Gastrocnemius medialis (tissue), 4 donors: ENCODE data around the gene ZBTB16. TPM values are rescaled to one million over a fixed set of nuclear protein-coding genes. Genes with fewer than 3 reads are reported as not detected.
A peak's percentile ranks its signal among the peaks of the same experiment; 100 is the strongest.

ENCODE experiments used
- ATAC-seq, 2 donors: fragments of 150-250 bp; one replicate each; pipeline ENCODE4 v1.9.1; 2016
- DNase-seq, 2 donors: peaks; one replicate each; pipeline ENCODE4 v3.0.0-alpha.2; 2019
- H3K27ac ChIP-seq, 4 donors: fragments of 200-600 bp; sonication (generic); 1 replicate in 1 of 4; 2 replicates in 3 of 4; pipeline ENCODE4 v1.5.1; 2016 to 2018; ENCODE audit warnings: mild to moderate bottlenecking in 2 of 4, moderate library complexity in 1 of 4
- H3K27me3 ChIP-seq, 3 donors: fragments of 200-600 bp; sonication (generic) in 2 of 3; 1 replicate in 1 of 3; 2 replicates in 2 of 3; pipeline versions ENCODE4 v1.5.1 to v1.6.0; 2016 to 2019; ENCODE audit warnings: mild to moderate bottlenecking in 1 of 3, moderate library complexity in 1 of 3
- H3K36me3 ChIP-seq, 2 donors: fragments of 200-600 bp; sonication (generic) in 1 of 2; one replicate each; pipeline ENCODE4 v1.5.1; 2017 to 2018
- H3K4me1 ChIP-seq, 2 donors: fragments of 200-600 bp; sonication (generic) in 1 of 2; one replicate each; pipeline ENCODE4 v1.5.1; 2016 to 2017; ENCODE audit warnings: mild to moderate bottlenecking in 2 of 2
- H3K4me3 ChIP-seq, 4 donors: fragments of 200-600 bp; sonication (generic) in 3 of 4; 1 replicate in 1 of 4; 2 replicates in 3 of 4; pipeline ENCODE4 v1.5.1; 2016 to 2019; ENCODE audit warnings: mild to moderate bottlenecking in 2 of 4
- H3K9me3 ChIP-seq, 3 donors: fragments of 200-600 bp; sonication (generic) in 2 of 3; 1 replicate in 1 of 3; 2 replicates in 2 of 3; pipeline ENCODE4 v1.5.1; 2016 to 2019
- POLR2A ChIP-seq, 2 donors: fragments of 450-650 bp; IDR thresholded peaks; one replicate each; pipeline ENCODE4 v1.6.1; 2017; ENCODE audit warnings: antibody characterized with exemption in 2 of 2, mild to moderate bottlenecking in 2 of 2, moderate library complexity in 2 of 2
- in situ Hi-C, 4 donors: fragments of 200-750 bp; cut with MboI; loops; one replicate each; pipeline versions ENCODE4 v1.15.0 to v1.8.0; 2017; ENCODE audit warnings: low sequenced_read_pairs in 4 of 4
- intact Hi-C: fragments of 100-400 bp; cut with DNase I; formaldehyde crosslinking; loops from one replicate; pipeline ENCODE4 v1.15.1; 2023; ENCODE audit warnings: low total_unique reads
- total RNA-seq, 4 donors: library from RNA; depleted of rRNA; stranded (reverse); fragments of >200 nt; gene quantifications; one replicate each; pipeline versions ENCODE4 v1.1.0 to v1.2.3, GENCODE V29; 2016
- TF ChIP-seq, protein P1 (sequence below), 5 experiments: fragments of 450-650 bp in 3 of 5; fragments of 200-600 bp in 2 of 5; sonication (generic) in 2 of 5; IDR thresholded peaks in 4 of 5; conservative IDR thresholded peaks in 1 of 5; 1 replicate in 4 of 5; 2 replicates in 1 of 5; pipeline ENCODE4 v1.5.1; 2016 to 2019; ENCODE audit warnings: antibody characterized with exemption in 5 of 5, mild to moderate bottlenecking in 3 of 5, moderate library complexity in 3 of 5

Gene ZBTB16
- total RNA-seq, 4 donors from 2014 or later: 156 to 250 (median 196) TPM

DNA sequence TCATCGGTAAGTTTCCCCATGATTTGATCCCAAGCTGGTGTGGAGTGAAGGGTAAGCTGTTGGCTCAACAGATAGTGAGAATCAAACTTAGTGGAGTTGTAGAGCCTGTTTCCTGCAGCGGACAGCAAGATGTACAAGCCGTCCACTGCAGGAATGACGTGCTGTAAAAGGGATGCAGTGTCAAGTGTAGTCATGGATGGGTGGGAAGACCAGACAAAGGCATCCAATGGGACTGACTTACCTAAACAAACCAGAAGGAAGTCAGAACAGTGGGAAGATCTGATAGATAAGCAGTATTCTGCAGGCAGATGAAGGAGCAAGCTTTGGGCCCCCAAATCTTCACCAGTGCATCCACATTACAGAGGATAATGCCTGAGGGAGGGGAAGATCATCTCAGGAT lies 8.8 kb downstream of the ZBTB16 start:
- H3K4me1 ChIP-seq: peaks cover 71 to 96% of the 10 kb centered on the region in 2 donors
- no peaks in the 10 kb centered on the region for H3K27me3 ChIP-seq
- DNase-seq (peak in 1 of 2 donors; percentile 41), ATAC-seq (no peak)
- H3K27ac ChIP-seq: peak overlapping the region; percentile 94 to 99 (median 96)
- in situ Hi-C loops (loop anchor here in 3 of 4 donors (5.0 to 10.0 kb wide), 3 partner anchors 106 to 116 kb away; no protein-coding TSS in a partner anchor), intact Hi-C loops (no loop called here)
- H3K9me3 ChIP-seq: no peaks in the 10 kb centered on the region
- peak overlapping the region; percentile 68 to 100 (median 82) for H3K4me3 ChIP-seq
- peaks cover 0 to 61% of the 10 kb centered on the region in 2 donors for H3K36me3 ChIP-seq
- no peak for TF ChIP-seq POLR2A (IDR thresholded peaks at IDR 0.05)
- TF ChIP-seq, protein P1, sequence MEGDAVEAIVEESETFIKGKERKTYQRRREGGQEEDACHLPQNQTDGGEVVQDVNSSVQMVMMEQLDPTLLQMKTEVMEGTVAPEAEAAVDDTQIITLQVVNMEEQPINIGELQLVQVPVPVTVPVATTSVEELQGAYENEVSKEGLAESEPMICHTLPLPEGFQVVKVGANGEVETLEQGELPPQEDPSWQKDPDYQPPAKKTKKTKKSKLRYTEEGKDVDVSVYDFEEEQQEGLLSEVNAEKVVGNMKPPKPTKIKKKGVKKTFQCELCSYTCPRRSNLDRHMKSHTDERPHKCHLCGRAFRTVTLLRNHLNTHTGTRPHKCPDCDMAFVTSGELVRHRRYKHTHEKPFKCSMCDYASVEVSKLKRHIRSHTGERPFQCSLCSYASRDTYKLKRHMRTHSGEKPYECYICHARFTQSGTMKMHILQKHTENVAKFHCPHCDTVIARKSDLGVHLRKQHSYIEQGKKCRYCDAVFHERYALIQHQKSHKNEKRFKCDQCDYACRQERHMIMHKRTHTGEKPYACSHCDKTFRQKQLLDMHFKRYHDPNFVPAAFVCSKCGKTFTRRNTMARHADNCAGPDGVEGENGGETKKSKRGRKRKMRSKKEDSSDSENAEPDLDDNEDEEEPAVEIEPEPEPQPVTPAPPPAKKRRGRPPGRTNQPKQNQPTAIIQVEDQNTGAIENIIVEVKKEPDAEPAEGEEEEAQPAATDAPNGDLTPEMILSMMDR (IDR thresholded peaks at IDR 0.05 in 4 of 5, conservative IDR thresholded peaks at IDR 0.05 in 1 of 5): no peak

DNA sequence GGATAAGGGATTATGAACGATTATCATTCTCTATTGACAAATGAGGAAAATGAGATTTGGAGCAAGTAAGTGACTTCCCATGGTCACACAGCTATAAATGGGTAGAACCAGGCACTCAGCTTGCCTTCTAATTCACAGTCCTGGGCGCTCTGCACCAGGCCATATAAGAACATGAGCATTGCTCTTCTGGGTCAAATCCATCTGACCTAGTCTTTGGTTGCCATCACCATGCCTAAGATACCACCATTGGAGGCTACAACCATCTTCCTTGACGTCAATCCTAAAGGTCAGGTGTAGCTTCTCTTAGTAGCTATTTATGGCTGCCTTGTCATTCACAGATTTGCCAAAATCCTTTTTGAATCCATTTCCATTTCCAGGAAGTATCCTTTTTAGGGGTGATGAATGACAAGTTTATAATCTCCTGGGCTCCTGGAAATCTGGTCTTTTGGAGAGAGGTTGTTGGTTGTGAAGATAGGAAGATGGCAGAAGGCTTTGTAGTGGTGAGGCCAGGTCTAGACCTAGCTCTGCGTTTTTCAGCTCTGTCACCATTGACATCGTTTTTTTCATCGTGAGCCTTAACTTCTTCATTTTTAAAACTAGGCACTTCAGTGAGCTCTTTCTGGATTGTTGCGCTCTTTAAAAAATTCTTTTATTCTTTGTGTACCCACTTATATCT lies 11.1 kb downstream of the ZBTB16 start:
- peak; percentile 77 to 87 for TF ChIP-seq POLR2A (IDR thresholded peaks at IDR 0.05)
- TF ChIP-seq, protein P1 (IDR thresholded peaks at IDR 0.05 in 4 of 5, conservative IDR thresholded peaks at IDR 0.05 in 1 of 5): no peak
- intact Hi-C loops (loop anchor here (5.0 kb wide), 1 partner anchor 107 kb away; no protein-coding TSS in a partner anchor), in situ Hi-C loops (no loop called here)
- Histone ChIP-seq H3K27ac (peak overlapping the region; percentile 94 to 99 (median 96)), H3K4me3 (peak overlapping the region; percentile 19 to 54 (median 50)), H3K27me3 (no peaks in the 10 kb centered on the region), H3K9me3 (no peaks in the 10 kb centered on the region), H3K36me3 (peaks cover 0 to 58% of the 10 kb centered on the region in 2 donors), H3K4me1 (peaks cover 72 to 96% of the 10 kb centered on the region in 2 donors)
- peak; percentile 30 to 49 for ATAC-seq
- peak in 1 of 2 donors; percentile 76 for DNase-seq

DNA sequence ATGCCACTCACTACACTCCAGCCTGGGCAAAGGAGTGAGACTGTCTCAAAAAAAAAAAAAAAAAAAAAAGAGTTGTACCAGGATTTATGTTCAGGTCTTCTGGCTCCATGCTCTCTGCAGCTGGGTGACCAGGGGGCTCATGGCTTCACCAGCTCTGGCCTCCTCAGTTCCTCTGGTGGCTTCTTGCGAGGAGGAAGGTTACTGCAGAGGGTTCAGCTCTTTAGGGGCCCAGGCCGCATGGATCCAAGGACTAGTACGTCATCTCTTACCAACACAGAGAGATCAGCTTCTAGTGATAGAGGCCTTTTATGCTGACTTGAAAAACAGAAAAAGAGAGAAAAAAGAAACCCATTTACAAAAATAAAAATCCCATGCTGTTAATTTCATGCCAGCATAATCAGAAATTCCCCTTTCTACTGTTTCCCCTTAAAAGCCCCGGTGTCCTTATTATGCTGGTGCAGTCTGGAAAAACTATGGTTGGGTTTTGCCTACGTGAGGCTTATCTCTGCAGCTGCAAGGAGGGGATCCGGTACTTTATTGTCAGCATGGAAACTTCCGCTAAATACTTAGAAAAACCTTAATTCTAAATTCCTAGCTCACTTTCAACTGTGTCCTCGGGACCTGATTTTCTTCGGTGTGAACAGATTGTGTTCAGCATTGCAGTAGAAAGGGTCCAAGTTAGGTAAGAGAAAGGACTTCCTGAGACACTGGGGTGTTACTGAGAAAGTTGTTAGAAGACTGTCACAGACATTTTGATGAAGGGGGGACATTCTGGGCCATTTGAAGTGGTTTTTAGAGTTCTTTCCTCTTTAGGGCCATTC lies 13.7 kb downstream of the ZBTB16 start:
- ATAC-seq (no peak), DNase-seq (peak in 1 of 2 donors; percentile 61)
- H3K27ac ChIP-seq: peak overlapping the region; percentile 94 to 99 (median 96)
- in situ Hi-C loops (no loop called here), intact Hi-C loops (loop anchor here (2.0 to 5.0 kb wide), 3 partner anchors 52 to 104 kb away; no protein-coding TSS in a partner anchor)
- no peaks in the 10 kb centered on the region for H3K9me3 ChIP-seq
- H3K4me3 ChIP-seq: peak overlapping the region; percentile 46 to 54 (median 50)
- no peak for TF ChIP-seq POLR2A (IDR thresholded peaks at IDR 0.05)
- H3K4me1 ChIP-seq: peaks cover 82 to 96% of the 10 kb centered on the region in 2 donors
- H3K36me3 ChIP-seq: peaks cover 0 to 55% of the 10 kb centered on the region in 2 donors
- H3K27me3 ChIP-seq: no peaks in the 10 kb centered on the region

DNA sequence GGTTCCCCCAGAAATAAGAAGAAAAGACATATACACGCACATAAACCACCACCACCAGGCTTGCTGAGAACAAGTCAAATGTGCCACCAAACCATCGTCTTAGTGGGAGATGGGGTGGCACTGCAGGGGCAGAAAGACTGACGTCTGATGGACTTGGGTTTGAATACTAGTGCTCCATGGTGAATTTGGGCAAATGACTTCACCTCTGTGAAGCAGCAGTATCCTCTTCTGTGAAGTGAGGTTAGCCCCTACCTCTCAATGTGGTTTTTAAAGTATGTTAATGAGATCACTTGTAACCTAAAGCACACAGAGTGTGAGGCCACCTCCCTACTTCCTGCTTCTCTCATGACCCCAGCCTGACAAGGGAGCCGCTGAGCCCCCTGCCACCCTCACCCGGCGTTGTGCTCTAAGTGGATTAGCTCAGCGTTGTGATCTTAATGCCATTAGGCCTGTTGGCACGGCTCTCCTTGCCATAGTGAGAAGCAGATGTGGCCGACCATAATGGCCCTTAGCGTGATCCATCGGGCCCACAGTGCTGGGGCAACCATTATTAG lies 14.4 kb downstream of the ZBTB16 start:
- Histone ChIP-seq H3K4me1 (peaks cover 82 to 96% of the 10 kb centered on the region in 2 donors), H3K9me3 (no peaks in the 10 kb centered on the region), H3K27me3 (no peaks in the 10 kb centered on the region), H3K36me3 (peaks cover 0 to 51% of the 10 kb centered on the region in 2 donors), H3K4me3 (peak overlapping the region; percentile 46 to 54 (median 50)), H3K27ac (peak overlapping the region; percentile 94 to 99 (median 96))
- in situ Hi-C loops (no loop called here), intact Hi-C loops (loop anchor here (2.0 to 5.0 kb wide), 3 partner anchors 51 to 103 kb away; no protein-coding TSS in a partner anchor)
- ATAC-seq: no peak
- TF ChIP-seq POLR2A (IDR thresholded peaks at IDR 0.05): peak in 1 of 2 donors; percentile 53
- TF ChIP-seq, protein P1 (IDR thresholded peaks at IDR 0.05 in 4 of 5, conservative IDR thresholded peaks at IDR 0.05 in 1 of 5): no peak
- peak in 1 of 2 donors; percentile 46 for DNase-seq
